HEK293T (cell line): ENCODE data around the gene SPDL1.

Experiments
- ARNT ChIP-seq: fragments of 450-650 bp; IDR thresholded peaks from 2 replicates; pipeline ENCODE4 v1.6.1; 2017; ENCODE audit warnings: mild to moderate bottlenecking
- BHLHE40 ChIP-seq: fragments of 450-650 bp; IDR thresholded peaks from 2 replicates; pipeline ENCODE4 v1.6.1; 2016; ENCODE audit warnings: mild to moderate bottlenecking, moderate library complexity, borderline replicate concordance
- CTBP1 ChIP-seq: fragments of 450-650 bp; IDR thresholded peaks from 2 replicates; pipeline ENCODE4 v1.6.1; 2016; ENCODE audit warnings: borderline replicate concordance
- FOXA1 ChIP-seq: fragments of 450-650 bp; IDR thresholded peaks from 2 replicates; pipeline ENCODE4 v1.6.1; 2016; ENCODE audit warnings: mild to moderate bottlenecking
- FOXK2 ChIP-seq: fragments of 450-650 bp; IDR thresholded peaks from 2 replicates; pipeline ENCODE4 v1.6.1; 2016; ENCODE audit warnings: mild to moderate bottlenecking
- FOXM1 ChIP-seq: fragments of 450-650 bp; IDR thresholded peaks from 2 replicates; pipeline ENCODE4 v1.6.1; 2017; ENCODE audit warnings: mild to moderate bottlenecking, borderline replicate concordance
- HDGF ChIP-seq: fragments of 450-650 bp; IDR thresholded peaks from 2 replicates; pipeline ENCODE4 v1.6.1; 2017; ENCODE audit warnings: antibody characterized with exemption, borderline replicate concordance
- NFRKB ChIP-seq: fragments of 450-650 bp; IDR thresholded peaks from 2 replicates; pipeline ENCODE4 v1.6.1; 2016; ENCODE audit warnings: mild to moderate bottlenecking, moderate library complexity
- SP1 ChIP-seq: fragments of 450-650 bp; IDR thresholded peaks from 2 replicates; pipeline ENCODE4 v1.6.1; 2017
- SUZ12 ChIP-seq: fragments of 450-650 bp; IDR thresholded peaks from 2 replicates; pipeline ENCODE4 v1.6.1; 2016; ENCODE audit warnings: mild to moderate bottlenecking
- TARDBP ChIP-seq: fragments of 450-650 bp; IDR thresholded peaks from 2 replicates; pipeline ENCODE4 v1.6.1; 2016
- TF ChIP-seq, protein P1 (sequence below): fragments of 450-650 bp; IDR thresholded peaks from 2 replicates; pipeline ENCODE4 v1.6.1; 2016

DNA sequence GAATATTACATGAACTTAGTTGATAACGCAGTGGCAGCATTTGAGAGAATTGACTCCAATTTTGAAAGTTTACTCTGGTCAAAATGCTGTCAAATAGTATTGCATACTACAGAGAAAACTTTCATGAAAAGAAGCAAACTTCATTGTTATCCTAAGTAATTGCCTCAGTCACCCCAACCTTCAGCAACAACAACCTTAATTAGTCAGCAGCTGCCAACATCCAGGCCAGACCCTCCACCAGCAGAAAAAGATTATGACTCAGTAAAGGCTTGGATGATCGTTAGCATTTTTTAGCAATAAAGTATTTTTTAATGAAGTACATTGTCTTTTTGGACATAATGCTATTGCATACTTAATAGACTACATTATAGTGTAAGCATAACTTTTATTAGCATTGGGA lies 40.8 kb upstream of the SPDL1 start:
- TF ChIP-seq BHLHE40 (no peak), SP1 (no peak), SUZ12 (no peak), TARDBP (no peak), FOXM1 (no peak), ARNT (no peak), CTBP1 (no peak), FOXK2 (no peak), NFRKB (no peak), FOXA1 (no peak), HDGF (no peak)
- TF ChIP-seq, protein P1, sequence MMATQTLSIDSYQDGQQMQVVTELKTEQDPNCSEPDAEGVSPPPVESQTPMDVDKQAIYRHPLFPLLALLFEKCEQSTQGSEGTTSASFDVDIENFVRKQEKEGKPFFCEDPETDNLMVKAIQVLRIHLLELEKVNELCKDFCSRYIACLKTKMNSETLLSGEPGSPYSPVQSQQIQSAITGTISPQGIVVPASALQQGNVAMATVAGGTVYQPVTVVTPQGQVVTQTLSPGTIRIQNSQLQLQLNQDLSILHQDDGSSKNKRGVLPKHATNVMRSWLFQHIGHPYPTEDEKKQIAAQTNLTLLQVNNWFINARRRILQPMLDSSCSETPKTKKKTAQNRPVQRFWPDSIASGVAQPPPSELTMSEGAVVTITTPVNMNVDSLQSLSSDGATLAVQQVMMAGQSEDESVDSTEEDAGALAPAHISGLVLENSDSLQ, result no peak
